HepG2 (cell line): ENCODE measurements around the gene ZBTB37. TPM values are rescaled to one million over a fixed set of nuclear protein-coding genes. Genes with fewer than 3 reads are reported as not detected.

Experiments used
- HDAC1 ChIP-seq: sonication (generic); formaldehyde crosslinking; IDR thresholded peaks from 2 replicates; pipeline ENCODE4 v1.5.1; 2020; ENCODE audit warnings: mild to moderate bottlenecking, missing genetic modification reagents
- KDM4B ChIP-seq: sonication (generic); formaldehyde crosslinking; IDR thresholded peaks from 2 replicates; pipeline ENCODE4 v1.4.0; 2020; ENCODE audit warnings: missing genetic modification reagents
- MAFG ChIP-seq: sonication (generic); formaldehyde crosslinking; IDR thresholded peaks from 2 replicates; pipeline ENCODE4 v1.5.1; 2020; ENCODE audit warnings: mild to moderate bottlenecking, missing genetic modification reagents
- MIER3 ChIP-seq: IDR thresholded peaks from 2 replicates; pipeline ENCODE4 v1.6.1; 2016; ENCODE audit warnings: missing compliant biosample characterization, borderline replicate concordance
- NFKBIZ ChIP-seq: IDR thresholded peaks from 2 replicates; pipeline ENCODE4 v1.6.1; 2018; ENCODE audit warnings: missing genetic modification reagents, missing compliant biosample characterization
- PAWR ChIP-seq: sonication (generic); formaldehyde crosslinking; IDR thresholded peaks from 2 replicates; pipeline ENCODE4 v1.4.0; 2020; ENCODE audit warnings: missing genetic modification reagents, mild to moderate bottlenecking, borderline replicate concordance
- RARA ChIP-seq: IDR thresholded peaks from 2 replicates; pipeline ENCODE4 v1.6.1; 2016; ENCODE audit warnings: missing genetic modification reagents, missing compliant biosample characterization
- RBFOX2 ChIP-seq: fragments of 200-400 bp; formaldehyde crosslinking; IDR thresholded peaks from 2 replicates; pipeline ENCODE4 v1.6.1; 2017; ENCODE audit warnings: low read depth, mild to moderate bottlenecking, low read length
- SMARCE1 ChIP-seq: fragments of 450-650 bp; IDR thresholded peaks from 2 replicates; pipeline ENCODE4 v1.6.1; 2017; ENCODE audit warnings: borderline replicate concordance
- ZNF205 ChIP-seq: IDR thresholded peaks from 2 replicates; pipeline ENCODE4 v1.6.1; 2018; ENCODE audit warnings: missing biosample characterization, missing genetic modification reagents
- ZNF569 ChIP-seq: sonication (generic); formaldehyde crosslinking; IDR thresholded peaks from 2 replicates; pipeline ENCODE4 v1.5.0; 2020; ENCODE audit warnings: mild to moderate bottlenecking, missing genetic modification reagents, moderate library complexity, borderline replicate concordance
- ZNF570 ChIP-seq: sonication (generic); formaldehyde crosslinking; IDR thresholded peaks from 2 replicates; pipeline ENCODE4 v1.4.0; 2020; ENCODE audit warnings: mild to moderate bottlenecking, missing genetic modification reagents, borderline replicate concordance
- ZNF644 ChIP-seq: IDR thresholded peaks from 2 replicates; pipeline ENCODE4 v1.6.1; 2016; ENCODE audit warnings: low read depth
- ZNF746 ChIP-seq: sonication (generic); formaldehyde crosslinking; IDR thresholded peaks from 2 replicates; pipeline ENCODE4 v1.8.0; 2022; ENCODE audit warnings: mild to moderate bottlenecking, missing genetic modification reagents
- ZNF816 ChIP-seq: sonication (generic); formaldehyde crosslinking; IDR thresholded peaks from 2 replicates; pipeline ENCODE4 v1.8.0; 2022; ENCODE audit warnings: missing genetic modification reagents, mild to moderate bottlenecking, borderline replicate concordance
- polyA plus RNA-seq, 8 experiments: library from polyadenylated mRNA; depleted of rRNA in 3 of 8; stranded (reverse) in 7 of 8; unstranded in 1 of 8; fragments of >200 nt; fragmentation: Illumina TruSeq in 4 of 8; extraction: Trizol in 4 of 8; gene quantifications; 2 replicates each; pipeline versions ENCODE4 v1.2.1 to v1.2.3, GENCODE V29; 2011 to 2016; ENCODE audit warnings: low read depth in 4 of 8, missing spikeins in 1 of 8, mixed read lengths in 1 of 8; ENCODE audit not compliant: insufficient read depth in 1 of 8
- total RNA-seq, 5 experiments: library from RNA; depleted of rRNA; stranded (reverse); fragments of >200 nt; fragmentation: Illumina TruSeq; extraction: Trizol; gene quantifications; 2 replicates each; pipeline ENCODE4 v1.2.3, GENCODE V29; 2016; ENCODE audit warnings: low read depth in 1 of 5
- TF ChIP-seq, protein P1 (sequence below): sonication (generic); formaldehyde crosslinking; IDR thresholded peaks from 2 replicates; pipeline ENCODE4 v1.4.0; 2020; ENCODE audit warnings: missing genetic modification reagents, mild to moderate bottlenecking, borderline replicate concordance
- TF ChIP-seq, protein P2 (sequence below): IDR thresholded peaks from 2 replicates; pipeline ENCODE4 v1.6.1; 2012; ENCODE audit warnings: inconsistent platforms
- TF ChIP-seq, protein P3 (sequence below): sonication (generic); formaldehyde crosslinking; IDR thresholded peaks from 2 replicates; pipeline ENCODE4 v1.5.0; 2020; ENCODE audit warnings: mild to moderate bottlenecking, missing genetic modification reagents
- TF ChIP-seq, protein P4 (sequence below): sonication (generic); formaldehyde crosslinking; IDR thresholded peaks from 2 replicates; pipeline ENCODE4 v1.4.0; 2020; ENCODE audit warnings: missing genetic modification reagents
- TF ChIP-seq, protein P5 (sequence below): sonication (generic); formaldehyde crosslinking; IDR thresholded peaks from 2 replicates; pipeline ENCODE4 v1.5.1; 2020; ENCODE audit warnings: missing genetic modification reagents, mild to moderate bottlenecking, borderline replicate concordance

The ZBTB37 gene
- total and polyA plus RNA-seq, 2 of the 13 experiments (the other 11 are each of a cell fraction or from before 2014, with no cell fraction given), result 2.6 to 7.7 TPM

DNA sequence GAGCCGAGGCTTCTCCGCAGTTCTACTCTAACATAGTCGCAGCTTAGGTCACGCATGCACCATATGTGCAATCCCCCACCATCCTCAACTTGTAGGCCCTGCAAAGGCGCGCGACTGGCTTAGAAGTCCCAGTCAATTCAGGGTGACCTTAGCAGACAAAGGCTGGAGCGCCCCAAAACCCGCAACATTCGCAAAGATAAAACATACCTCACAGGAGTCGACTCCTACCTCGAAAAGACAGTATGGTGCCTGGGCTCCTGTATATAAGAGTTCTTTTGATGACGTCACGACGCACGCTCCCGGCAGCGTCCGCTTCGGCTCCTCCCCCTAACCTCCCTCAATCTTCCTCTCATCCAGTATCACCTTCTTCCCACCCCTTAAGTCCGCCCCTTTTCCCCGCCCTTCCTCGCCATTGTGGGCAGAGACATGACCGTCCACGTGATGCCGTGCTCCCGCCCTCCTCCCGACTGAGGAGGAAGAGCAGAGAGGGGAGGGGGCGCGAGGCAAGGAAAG, 371 bp upstream of the ZBTB37 start, which contains the start of gene GAS5 (continued):
- TF ChIP-seq, protein P1, sequence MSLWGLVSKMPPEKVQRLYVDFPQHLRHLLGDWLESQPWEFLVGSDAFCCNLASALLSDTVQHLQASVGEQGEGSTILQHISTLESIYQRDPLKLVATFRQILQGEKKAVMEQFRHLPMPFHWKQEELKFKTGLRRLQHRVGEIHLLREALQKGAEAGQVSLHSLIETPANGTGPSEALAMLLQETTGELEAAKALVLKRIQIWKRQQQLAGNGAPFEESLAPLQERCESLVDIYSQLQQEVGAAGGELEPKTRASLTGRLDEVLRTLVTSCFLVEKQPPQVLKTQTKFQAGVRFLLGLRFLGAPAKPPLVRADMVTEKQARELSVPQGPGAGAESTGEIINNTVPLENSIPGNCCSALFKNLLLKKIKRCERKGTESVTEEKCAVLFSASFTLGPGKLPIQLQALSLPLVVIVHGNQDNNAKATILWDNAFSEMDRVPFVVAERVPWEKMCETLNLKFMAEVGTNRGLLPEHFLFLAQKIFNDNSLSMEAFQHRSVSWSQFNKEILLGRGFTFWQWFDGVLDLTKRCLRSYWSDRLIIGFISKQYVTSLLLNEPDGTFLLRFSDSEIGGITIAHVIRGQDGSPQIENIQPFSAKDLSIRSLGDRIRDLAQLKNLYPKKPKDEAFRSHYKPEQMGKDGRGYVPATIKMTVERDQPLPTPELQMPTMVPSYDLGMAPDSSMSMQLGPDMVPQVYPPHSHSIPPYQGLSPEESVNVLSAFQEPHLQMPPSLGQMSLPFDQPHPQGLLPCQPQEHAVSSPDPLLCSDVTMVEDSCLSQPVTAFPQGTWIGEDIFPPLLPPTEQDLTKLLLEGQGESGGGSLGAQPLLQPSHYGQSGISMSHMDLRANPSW (CRISPR knock-in tag), result no peak
- TF ChIP-seq, protein P2, sequence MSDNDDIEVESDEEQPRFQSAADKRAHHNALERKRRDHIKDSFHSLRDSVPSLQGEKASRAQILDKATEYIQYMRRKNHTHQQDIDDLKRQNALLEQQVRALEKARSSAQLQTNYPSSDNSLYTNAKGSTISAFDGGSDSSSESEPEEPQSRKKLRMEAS, result peak; percentile 79
- peak; percentile 78 for TF ChIP-seq KDM4B (CRISPR knock-in tag)
- TF ChIP-seq ZNF816 (CRISPR knock-in tag), result 0 out of 2 replicates have a peak, but pooled peaks have one; percentile 44
- TF ChIP-seq ZNF570 (CRISPR knock-in tag), result no peak
- TF ChIP-seq RBFOX2, result peak; percentile 53
- TF ChIP-seq, protein P3, sequence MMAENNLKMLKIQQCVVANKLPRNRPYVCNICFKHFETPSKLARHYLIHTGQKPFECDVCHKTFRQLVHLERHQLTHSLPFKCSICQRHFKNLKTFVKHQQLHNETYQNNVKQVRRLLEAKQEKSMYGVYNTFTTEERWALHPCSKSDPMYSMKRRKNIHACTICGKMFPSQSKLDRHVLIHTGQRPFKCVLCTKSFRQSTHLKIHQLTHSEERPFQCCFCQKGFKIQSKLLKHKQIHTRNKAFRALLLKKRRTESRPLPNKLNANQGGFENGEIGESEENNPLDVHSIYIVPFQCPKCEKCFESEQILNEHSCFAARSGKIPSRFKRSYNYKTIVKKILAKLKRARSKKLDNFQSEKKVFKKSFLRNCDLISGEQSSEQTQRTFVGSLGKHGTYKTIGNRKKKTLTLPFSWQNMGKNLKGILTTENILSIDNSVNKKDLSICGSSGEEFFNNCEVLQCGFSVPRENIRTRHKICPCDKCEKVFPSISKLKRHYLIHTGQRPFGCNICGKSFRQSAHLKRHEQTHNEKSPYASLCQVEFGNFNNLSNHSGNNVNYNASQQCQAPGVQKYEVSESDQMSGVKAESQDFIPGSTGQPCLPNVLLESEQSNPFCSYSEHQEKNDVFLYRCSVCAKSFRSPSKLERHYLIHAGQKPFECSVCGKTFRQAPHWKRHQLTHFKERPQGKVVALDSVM, result no peak
- TF ChIP-seq MAFG (CRISPR knock-in tag), result no peak
- TF ChIP-seq MIER3 (CRISPR knock-in tag), result no peak
- TF ChIP-seq ZNF569 (CRISPR knock-in tag), result no peak
- no peak for TF ChIP-seq ZNF644 (CRISPR knock-in tag)
- TF ChIP-seq RARA (CRISPR knock-in tag), result 0 out of 2 replicates have a peak, but pooled peaks have one; percentile 16
- TF ChIP-seq ZNF746 (CRISPR knock-in tag), result no peak
- TF ChIP-seq, protein P4, sequence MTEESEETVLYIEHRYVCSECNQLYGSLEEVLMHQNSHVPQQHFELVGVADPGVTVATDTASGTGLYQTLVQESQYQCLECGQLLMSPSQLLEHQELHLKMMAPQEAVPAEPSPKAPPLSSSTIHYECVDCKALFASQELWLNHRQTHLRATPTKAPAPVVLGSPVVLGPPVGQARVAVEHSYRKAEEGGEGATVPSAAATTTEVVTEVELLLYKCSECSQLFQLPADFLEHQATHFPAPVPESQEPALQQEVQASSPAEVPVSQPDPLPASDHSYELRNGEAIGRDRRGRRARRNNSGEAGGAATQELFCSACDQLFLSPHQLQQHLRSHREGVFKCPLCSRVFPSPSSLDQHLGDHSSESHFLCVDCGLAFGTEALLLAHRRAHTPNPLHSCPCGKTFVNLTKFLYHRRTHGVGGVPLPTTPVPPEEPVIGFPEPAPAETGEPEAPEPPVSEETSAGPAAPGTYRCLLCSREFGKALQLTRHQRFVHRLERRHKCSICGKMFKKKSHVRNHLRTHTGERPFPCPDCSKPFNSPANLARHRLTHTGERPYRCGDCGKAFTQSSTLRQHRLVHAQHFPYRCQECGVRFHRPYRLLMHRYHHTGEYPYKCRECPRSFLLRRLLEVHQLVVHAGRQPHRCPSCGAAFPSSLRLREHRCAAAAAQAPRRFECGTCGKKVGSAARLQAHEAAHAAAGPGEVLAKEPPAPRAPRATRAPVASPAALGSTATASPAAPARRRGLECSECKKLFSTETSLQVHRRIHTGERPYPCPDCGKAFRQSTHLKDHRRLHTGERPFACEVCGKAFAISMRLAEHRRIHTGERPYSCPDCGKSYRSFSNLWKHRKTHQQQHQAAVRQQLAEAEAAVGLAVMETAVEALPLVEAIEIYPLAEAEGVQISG (CRISPR knock-in tag), result peak; percentile 9; the same call in 1 of the 2 replicates
- TF ChIP-seq, protein P5, sequence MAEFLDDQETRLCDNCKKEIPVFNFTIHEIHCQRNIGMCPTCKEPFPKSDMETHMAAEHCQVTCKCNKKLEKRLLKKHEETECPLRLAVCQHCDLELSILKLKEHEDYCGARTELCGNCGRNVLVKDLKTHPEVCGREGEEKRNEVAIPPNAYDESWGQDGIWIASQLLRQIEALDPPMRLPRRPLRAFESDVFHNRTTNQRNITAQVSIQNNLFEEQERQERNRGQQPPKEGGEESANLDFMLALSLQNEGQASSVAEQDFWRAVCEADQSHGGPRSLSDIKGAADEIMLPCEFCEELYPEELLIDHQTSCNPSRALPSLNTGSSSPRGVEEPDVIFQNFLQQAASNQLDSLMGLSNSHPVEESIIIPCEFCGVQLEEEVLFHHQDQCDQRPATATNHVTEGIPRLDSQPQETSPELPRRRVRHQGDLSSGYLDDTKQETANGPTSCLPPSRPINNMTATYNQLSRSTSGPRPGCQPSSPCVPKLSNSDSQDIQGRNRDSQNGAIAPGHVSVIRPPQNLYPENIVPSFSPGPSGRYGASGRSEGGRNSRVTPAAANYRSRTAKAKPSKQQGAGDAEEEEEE, result peak; percentile 84; the same call in 1 of the 2 replicates
- TF ChIP-seq ZNF205 (CRISPR knock-in tag), result no peak; the same call in 1 of the 2 replicates
- no peak for TF ChIP-seq SMARCE1
- no peak for TF ChIP-seq PAWR (CRISPR knock-in tag)
- peak; percentile 31; the same call in 1 of the 2 replicates for TF ChIP-seq NFKBIZ (CRISPR knock-in tag)
- TF ChIP-seq HDAC1 (CRISPR knock-in tag), result peak; percentile 78
